Germinal center (tissue), 1 donor: Measurements from ENCODE around the gene APPL2.
"Not testable (repeated sequence)": the region's sequence is repeated elsewhere in the genome, so short reads cannot be mapped to it uniquely, and the experiment has no call there.

Source experiments
- DNase-seq: peaks from one replicate; pipeline ENCODE4 v3.0.0; 2012; ENCODE audit warnings: mixed read lengths, low spot score

The APPL2 gene

DNA sequence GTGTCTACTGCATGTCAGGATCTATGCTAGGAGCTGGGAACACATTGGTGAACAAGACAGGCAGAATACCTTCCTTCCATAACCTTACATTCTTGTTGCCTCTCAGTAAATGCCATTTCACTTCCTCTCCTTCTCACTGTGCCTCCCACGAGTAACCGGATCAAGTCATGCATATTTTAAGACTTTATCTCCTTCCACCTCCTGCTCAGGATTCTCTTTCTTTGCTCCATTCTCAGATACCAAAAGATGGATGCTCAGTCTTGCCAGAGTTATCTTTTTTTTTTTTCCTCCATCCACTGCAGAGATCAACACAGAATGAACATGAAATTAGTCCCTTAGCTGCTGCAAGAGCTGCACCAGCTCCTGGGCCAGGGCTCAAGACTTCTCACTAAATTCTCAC, 20.0 kb upstream of the APPL2 start:
- no peak for DNase-seq

DNA sequence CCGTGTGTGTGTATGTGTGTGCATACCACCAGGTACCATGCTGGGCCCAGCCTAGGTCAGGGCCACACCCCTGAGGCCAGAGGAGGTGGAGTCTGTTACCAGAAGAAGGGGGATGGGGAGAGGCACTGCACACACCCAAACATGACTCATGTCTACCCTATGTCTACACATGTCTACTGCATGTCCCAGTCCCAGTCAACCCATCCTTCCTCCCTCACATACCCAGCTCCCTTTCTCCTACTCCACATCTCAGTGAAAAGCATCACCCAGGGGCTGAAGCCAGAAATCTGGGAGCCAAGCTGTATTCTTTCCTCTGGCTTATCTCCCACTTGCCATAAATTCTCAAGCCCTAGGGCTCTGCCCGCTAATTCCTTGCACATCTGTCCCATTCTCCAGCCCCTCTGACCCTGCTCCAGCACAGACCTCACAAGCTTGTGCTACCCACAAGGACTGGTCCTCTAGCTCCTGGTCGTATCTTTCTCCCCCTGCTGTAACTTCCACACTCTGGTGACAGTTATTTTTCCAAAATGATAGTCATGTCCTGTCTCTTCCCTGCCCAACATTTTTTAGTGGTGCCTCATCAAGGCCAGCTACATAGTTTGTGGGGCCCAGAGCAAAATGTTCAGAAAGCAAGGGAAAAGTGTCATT, 18.0 kb upstream of the APPL2 start:
- no peak for DNase-seq

DNA sequence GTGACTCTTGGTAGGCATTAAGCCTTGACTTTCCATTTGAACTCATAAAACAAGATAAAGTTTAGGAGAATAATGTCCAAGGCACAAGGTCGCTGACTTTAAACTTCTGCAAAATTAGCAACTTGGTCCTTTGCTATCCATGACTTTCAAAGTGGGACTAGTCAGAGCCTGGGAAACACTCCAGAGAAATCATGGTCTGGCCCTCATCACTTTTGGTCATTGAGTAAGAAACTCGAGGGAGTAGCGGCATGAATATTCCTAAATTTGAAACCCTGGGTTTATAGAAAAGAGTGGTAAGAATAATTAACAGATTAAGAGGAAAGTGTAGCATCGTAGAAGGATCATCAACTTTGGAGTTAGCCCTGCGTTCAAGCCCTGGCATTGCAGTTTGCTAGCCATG, 16.9 kb upstream of the APPL2 start:
- no peak for DNase-seq

DNA sequence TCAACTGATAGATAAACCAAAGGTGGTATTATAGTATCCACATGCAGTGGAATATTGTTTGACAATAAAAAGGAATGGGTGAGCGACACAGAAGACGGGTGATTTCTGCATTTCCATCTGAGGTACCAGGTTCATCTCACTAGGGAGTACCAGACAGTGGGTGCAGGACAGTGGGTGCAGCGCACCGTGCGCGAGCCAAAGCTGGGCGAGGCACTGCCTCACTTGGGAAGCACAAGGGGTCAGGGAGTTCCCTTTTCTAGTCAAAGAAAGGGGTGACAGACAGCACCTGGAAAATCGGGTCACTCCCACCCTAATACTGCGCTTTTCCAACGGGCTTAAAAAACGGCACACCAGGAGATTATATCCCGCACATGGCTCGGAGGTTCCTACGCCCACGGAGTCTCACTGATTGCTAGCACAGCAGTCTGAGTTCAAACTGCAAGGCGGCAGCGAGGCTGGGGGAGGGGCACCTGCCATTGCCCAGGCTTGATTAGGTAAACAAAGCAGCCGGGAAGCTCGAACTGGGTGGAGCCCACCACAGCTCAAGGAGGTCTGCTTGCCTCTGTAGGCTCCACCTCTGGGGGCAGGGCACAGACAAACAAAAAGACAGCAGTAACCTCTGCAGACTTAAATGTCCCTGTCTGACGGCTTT, 9.9 kb upstream of the APPL2 start:
- DNase-seq, result not testable (repeated sequence)

DNA sequence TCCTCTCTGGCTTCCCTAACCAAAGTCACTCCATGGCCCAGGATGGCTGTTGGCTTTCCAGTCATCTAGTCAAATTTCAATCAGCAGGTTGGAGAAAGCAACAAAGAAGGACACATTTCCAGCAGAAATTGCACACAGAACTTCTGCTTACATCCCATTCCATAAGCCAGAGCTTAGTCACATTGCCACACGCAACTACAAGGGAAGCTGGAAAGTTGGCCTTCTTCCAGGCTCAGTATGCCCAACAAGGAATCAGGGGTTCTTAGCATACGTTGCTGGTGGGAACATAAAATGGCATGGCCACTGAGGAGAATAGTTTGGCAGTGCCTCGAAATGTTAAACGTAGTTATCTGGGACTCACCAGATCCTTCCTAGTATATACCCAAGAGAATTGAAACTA, 9.3 kb upstream of the APPL2 start:
- no peak for DNase-seq

DNA sequence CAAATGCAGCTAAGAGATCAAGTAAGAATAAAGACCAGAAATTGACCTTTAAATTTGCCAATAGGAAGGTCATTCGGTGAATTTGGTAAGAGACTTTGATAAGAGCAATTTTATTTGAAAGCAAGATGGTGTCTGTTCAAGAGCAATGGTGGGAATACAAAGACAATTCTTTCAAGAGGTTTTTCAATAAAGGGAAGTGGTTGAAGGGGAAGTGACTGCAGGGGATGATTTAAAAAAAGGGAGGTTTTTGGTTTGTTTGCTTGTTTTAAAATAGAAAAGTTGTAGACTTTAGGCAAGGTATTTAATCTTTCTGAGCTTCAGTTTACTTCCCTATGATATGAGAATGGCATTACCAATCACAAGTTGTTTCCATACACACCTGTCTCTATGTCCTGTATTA, 4.3 kb upstream of the APPL2 start:
- DNase-seq, result no peak

DNA sequence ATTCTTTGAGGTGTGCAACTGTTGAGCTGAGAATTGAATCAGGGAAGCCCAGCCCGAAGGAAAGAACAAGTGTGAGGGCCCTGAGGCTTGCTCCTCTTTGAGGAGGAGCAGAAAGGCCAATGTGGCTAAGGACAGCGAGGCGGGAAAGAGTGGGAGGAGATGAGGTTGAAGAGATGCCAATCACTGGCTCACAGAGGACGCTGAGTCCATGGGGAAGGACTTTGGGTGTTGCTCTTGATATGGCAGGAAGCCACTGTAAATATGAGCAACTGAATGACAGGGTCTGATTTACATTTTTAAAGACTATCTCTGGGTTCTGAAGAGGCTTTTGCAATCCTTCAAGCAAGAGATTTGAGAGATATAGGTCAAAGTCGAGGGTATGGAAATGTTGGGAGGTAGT, 3.3 kb upstream of the APPL2 start:
- DNase-seq, result no peak

DNA sequence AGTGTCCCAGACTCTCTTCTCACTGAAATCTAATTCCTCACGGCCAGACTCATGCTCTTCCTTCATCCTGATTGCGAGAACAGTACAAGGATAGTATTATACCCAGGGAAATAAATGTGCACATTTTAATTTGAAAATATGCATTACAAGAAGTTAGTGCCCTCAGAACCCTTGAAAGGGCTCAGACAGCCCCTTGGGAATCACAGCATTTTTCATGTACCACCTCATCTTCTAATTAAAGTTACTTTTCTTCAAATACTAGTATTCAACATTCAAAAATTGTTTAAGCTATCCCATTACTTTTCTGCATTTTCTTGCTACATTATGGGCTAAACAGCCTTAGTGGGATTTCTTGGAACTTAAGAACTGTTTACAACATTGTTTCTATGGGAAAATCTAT, 1.7 kb upstream of the APPL2 start:
- DNase-seq, result no peak

DNA sequence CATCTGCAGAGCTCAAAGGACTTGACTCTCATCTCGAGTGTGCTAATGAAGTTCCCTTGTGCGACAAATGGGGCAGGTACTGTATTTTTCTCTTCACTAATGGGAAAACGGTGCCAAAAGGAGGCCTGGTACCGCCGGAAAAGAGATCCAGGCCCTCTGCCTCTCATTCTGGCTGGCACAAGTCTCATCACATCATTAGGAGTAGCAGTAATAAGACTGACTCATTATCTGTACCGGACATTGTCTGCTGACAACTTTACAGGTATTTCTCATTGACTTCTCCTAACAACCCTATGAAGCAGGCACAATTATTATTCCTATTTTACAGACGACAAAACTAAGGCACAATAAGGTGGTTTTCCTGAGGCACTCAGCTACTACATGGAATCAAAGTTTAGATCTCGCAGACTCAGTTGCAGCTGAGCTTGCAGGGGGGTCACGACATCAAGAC, 668 bp downstream of the APPL2 start:
- DNase-seq, result no peak

DNA sequence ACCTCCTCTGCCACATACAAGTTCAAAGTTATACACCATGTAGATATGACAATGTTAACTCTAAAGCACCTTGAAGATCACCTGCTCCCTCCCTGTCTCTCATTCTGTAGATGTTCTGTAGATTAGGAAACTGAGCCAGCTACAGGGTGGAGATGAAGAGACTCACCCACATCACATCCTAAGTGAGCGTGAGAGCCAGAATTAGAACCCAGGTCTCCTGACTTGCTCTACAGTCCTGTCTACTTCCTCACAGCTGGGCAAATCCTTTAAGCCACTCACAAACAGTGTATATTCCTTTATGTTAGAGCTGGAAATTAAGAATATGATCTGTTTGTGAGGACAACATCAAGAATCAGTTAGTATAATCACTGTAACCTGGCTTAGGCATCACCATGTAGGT, 1.8 kb downstream of the APPL2 start:
- no peak for DNase-seq

DNA sequence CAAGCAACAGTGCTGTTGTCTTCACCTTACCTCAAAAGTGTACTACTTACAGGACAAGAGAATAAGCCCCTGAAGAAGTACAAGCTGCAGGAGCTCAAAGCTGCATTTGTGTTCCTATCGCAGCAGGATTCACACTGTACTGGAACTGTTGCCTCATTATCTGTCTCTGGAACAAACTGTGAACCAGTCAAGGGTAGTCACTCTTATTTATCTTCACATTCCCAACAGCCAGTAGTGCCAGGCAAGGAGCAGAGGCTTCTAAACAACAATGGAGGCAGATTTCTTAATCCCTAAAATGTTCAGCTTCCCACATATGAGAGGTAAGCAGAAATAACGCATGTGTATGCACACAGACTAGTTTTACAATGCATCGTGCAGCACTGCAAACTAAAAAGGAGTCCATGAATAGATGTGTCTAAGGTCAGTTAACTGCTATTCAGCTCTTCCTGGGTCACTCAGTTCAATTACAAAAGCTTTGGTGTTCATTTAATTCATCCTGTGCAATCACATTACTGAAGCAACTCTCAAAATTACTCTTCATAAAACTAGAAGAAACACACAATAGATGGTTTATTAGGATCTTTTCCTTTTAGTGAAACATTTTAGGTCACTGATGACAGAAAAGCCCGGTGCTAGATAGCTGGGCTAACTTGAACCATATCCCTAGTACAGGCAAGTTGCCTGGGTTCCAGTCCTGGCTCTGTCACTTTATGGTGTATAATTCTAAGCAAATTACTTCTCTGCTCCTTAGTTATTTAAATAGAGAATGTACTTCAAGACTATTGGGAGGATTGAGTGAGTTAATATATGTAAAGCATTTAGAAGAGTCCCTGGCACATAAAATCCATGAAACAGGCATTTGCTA, 2.7 kb downstream of the APPL2 start:
- DNase-seq, result no peak

DNA sequence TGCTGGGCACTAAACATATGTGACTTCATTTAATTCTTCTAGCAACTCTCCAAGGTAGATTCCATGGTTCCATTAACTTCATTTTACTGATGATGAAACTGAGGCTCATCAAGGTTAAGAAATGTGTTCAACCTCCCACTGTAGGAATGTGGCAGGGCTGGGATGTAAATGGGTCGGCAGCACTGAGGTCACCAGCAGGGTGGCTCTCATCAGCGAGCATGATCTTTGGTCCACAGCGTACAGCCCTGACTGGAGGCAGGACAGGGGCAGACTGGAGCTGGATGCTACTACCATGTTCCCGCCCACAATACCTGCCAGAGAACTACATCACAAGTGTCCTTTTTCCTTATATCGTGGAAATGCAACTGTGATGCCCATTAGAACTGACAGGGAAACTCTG, 4.6 kb downstream of the APPL2 start:
- no peak for DNase-seq

DNA sequence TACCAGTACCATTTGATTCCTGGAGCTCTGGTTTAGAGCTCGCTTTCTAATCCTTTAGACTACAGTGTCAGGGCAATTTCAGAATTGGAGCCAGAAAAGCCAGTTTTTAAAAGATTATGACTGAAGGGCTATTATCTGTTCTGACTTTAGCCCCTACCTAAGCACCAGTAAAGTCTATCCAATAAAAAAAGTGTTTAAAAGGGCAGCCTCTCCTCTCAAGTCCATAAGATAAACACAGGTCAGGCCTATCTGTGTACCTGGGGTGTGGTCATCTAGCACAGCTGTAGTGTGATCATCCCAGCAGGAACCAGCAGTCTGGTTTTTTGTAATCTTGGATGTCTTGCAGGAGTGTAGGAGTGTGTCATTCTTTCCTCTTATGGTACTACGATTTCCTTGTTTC, 6.6 kb downstream of the APPL2 start:
- DNase-seq, result no peak

DNA sequence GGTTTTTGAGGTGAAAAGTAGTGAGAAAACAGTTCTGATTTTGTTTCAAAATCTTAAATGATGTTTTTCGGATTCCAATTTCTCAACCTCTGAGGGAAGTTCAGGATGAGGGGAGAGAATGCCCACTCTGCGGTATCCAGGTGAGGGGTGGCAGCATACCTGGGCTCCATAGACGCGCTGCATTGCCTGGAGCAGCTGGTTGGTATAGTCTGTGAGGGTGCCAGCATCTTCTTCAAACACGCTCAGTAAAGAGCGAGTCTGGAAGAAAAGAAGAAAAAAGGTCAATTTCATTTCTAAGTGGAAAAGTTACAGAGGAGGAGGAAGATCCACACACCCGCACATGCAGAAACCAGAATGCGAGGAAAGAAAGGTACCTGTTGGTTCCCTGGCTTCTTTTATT, 7.0 kb downstream of the APPL2 start:
- DNase-seq, result no peak

DNA sequence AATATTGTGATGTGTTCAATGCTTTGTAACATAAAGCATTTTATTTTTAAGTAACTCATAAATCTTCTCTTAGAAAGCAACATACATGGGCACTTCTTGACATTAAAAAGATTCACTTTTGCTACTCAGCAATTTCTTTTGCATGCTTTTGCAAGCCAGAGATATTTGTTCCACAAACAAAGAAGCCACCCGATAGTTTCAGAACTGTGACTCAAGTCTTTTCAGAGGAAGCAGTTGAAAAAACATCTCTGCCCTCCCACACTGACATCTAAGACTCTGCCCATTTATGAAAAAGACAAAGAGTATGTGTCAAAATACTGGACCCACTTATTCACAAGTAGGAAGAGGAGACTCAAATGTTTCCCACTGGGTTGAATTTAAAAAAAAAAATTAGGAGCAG, 7.5 kb downstream of the APPL2 start:
- no peak for DNase-seq

DNA sequence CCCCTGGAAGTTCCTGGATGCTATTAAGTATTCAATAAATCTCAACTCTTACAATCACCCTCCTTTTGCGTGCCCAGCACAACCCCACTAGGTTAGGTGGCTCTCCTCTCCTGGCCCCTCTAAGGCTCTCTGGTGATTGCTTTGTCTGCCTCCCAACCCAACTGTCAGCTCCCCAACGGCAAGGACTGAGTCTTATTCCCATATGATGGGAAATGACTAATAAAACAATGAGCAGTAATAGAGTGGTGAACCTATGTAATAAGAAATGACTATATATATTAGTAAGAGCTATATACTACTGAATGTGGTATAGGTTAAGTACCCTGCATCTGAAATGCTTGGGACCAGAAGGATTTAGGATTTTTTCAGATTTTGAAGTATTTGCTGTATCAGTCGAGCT, 8.1 kb downstream of the APPL2 start:
- DNase-seq, result no peak

DNA sequence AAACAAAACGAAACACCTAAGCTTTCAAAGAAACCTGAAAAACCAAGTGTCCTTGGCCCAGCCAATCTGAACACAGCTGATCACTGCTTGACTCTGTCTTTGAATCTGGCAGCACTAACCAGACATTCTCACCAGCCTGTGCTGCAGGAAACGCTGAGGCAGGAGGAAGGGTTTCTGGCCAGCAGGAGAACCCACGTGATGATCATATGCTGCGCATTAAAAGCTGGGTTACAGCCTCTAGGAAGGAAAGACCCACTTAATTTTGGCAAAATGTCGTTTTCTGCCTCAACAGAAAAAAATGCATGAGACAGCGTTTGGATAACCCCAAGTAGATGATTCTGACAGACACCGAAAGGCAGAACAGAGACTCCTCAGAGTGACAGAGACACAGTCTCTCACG, 9.8 kb downstream of the APPL2 start:
- no peak for DNase-seq

DNA sequence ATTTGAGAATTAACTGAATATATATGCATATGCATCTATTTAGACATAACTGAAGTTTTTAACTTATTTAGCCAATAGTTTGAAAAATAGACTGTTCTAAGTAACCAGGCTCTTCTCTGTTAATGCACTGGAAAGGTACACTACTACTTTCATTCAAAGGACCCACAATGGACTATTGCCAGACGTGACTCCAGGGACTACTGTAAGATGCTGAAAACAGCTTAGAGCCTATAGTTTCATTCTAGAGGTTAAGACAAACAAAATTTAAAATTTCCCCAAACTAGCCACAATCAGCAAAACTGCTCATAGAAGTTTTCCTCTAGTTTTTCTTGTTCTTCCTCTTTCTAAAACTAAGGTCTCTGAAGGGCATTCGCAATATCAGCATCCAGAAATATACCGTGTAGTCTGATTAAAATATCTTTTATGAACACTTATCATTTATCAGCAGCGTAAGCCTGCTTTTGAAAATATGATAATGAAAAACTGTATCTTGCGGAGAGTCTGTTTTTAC, 10.4 kb downstream of the APPL2 start:
- DNase-seq, result no peak

DNA sequence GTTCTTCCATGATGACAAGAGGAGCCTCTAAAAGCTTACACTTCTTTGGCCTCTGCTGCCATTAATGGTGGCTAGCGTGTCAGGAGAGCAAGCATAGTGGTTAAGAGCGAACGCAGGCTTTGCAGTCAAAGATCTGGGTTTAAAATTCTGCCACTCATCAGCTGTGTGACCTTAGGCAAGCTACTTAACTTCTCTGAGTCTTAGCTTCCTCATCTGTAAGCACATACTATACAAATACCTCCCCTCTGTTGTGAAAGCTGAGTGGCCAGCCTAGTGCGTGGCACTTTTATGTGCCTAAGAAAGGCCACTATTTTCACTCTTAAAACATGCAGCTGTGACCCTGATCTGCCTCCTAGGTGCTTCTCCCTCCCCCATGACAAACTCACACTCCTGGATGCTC, 11.6 kb downstream of the APPL2 start:
- no peak for DNase-seq

DNA sequence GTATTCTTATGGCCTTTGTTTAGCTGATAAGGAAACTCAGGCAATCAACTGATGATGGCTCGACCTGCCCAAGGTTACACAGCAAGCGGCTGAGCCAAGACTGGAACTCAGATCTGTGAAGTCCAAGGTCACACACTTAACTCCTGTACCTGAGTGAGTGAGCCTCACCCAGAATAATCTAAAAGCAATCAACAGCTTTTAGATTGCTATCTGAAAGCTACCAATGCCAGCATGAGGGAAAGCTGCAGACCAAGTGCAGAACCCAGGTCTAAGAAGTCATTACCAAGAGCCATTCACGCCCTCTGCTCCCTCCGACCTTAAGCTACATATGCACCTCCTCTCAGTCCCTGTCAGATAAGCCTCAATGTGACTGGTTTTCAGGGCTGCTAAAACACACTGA, 12.1 kb downstream of the APPL2 start:
- DNase-seq, result no peak

DNA sequence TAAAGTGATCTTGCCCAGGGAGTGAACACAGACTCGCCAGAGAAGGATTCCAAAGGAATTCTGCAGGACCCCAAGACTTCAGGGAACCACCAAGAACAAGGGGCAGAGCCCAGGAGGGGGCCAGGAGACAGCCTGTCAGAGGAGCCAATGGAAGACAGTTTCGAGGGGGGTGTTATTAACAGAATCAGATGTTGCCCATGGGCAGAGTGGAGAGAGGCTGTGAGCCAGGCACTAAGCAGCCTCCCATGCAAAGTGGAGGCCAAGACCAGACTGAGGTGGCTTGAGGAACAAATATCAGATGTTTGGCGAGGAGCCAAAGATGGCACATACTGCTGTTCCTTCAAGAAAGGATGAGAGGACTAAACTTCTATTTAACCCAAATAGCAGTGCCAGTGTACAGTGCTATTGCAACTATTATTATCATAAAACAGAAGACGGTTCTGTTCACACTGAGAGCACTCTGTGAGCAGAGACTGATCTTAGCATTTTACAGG, 12.6 kb downstream of the APPL2 start:
- DNase-seq, result no peak

DNA sequence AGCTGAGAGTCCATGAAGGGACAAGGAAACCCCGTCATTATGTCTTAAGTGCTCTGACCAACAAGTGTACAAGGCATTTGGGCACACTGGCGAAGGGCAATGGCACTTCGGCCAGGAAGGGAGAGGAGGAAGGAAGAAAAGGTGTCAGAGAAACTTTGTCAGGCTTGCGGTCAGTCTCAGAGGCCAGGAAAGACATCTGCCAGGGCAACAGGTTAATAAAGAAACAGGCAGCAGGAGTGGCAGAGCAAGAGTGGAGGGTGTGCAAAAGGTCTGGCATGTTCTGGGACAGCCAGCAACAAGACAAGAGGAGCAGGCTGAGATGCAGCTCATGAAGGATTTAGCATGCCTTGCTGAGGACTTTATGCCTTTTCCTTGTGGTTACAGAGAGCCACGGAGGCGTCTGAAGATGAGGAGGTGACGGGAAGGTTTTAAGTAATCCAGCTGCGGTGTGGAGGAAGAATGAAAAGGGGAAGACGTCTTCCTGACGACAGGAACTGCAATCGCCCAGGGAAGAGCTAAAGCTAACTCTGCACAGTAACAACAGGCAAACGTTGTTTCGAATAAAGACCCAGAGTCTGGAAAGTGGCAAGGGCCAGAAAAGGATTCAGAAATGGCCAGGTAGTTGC, 13.1 kb downstream of the APPL2 start:
- DNase-seq, result no peak
